ENCODE results near the gene CCDC171. TPM values are rescaled to one million over a fixed set of nuclear protein-coding genes. Genes with fewer than 3 reads are reported as not detected.

The CCDC171 gene
- total RNA-seq, 1 experiment from 2014 or later: 2.4 TPM

DNA sequence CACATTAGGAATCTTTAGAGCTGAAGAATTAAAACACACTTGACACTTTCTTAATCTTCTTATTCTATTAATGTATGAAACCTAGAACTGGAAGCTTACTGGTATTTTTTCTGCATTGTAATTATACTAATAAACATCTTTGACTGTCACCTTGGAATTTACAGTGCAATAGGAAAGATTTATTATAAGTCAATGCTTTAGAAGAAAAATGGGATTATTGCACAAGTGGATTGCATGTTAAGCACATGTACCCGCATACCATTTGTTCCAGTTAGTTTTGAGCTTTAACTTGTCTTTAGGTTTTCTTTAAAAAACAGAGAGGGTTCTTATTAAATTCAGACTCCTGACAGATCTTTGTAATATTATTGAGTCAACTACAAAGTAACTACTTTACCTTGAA is 278.5 kb downstream of the CCDC171 start:
- H3K18ac ChIP-seq (ENCODE audit: insufficient read length, low read depth, low read length): no peak overlapping the region
- H3K27me3 ChIP-seq (ENCODE audit: insufficient read depth, low read length): no peaks in the 10 kb centered on the region
- no peaks in the 10 kb centered on the region for H3K9me3 Mint-ChIP-seq
- DNase-seq: no peak
- no peak overlapping the region for H3K4me2 ChIP-seq (ENCODE audit: insufficient read depth, insufficient read length, low read length)
- no peak overlapping the region for H3K56ac ChIP-seq (ENCODE audit: insufficient read length, low read depth, low read length)
- H3K4ac ChIP-seq (ENCODE audit: low read depth, low read length): no peak overlapping the region
- H3K4me1 ChIP-seq (ENCODE audit: insufficient read depth, low read length): no peaks in the 10 kb centered on the region
- H4K8ac ChIP-seq (replicated peaks; ENCODE audit: insufficient read length, low read depth, low read length): no peak overlapping the region
- H2BK20ac ChIP-seq (ENCODE audit: low read depth, low read length, poor library complexity, severe bottlenecking): no peak overlapping the region
- no peak overlapping the region for H2BK5ac ChIP-seq (ENCODE audit: insufficient read length, low read length)
- H3T11ph ChIP-seq (ENCODE audit: low read length): no peak overlapping the region
- no peak overlapping the region for H3K4me3 Mint-ChIP-seq
- no peak overlapping the region for H2BK120ac ChIP-seq (ENCODE audit: low read depth, low read length, poor library complexity, severe bottlenecking)
- H3K9me3 ChIP-seq (ENCODE audit: control insufficient read depth, low read depth, low read length): no peaks in the 10 kb centered on the region
- H3K79me2 ChIP-seq (ENCODE audit: insufficient read depth, low read length): no peaks in the 10 kb centered on the region
- no peak overlapping the region for H3K14ac ChIP-seq (ENCODE audit: insufficient read depth, low read length)
- H3K9ac ChIP-seq (ENCODE audit: extremely low read depth, insufficient read length, low read length): no peak overlapping the region
- H2AFZ ChIP-seq (ENCODE audit: low read length): no peak overlapping the region
- H3K4me1 Mint-ChIP-seq: no peaks in the 10 kb centered on the region
- H3K79me1 ChIP-seq (ENCODE audit: insufficient read depth, low read depth, low read length, poor library complexity, severe bottlenecking): no peaks in the 10 kb centered on the region
- no peak overlapping the region for H2BK12ac ChIP-seq (ENCODE audit: insufficient read length, low read depth, low read length)
- H3K23ac ChIP-seq (ENCODE audit: insufficient read length, low read depth, low read length): no peak overlapping the region
- H3K36me3 Mint-ChIP-seq (ENCODE audit: insufficient read depth in 1 of 3, low read depth in 3 of 3): no peaks in the 10 kb centered on the region
- no peaks in the 10 kb centered on the region for H3K27me3 Mint-ChIP-seq (ENCODE audit: low read depth)
- no peak overlapping the region for H3K27ac Mint-ChIP-seq
- WGBS (ENCODE audit: extremely low coverage, insufficient read length, low lambda C conversion rate): no CpG with 5 or more reads among the region's 1 CpG
- H4K20me1 ChIP-seq (ENCODE audit: control insufficient read depth, insufficient read depth, insufficient read length): no peaks in the 10 kb centered on the region
- no peak overlapping the region for H4K91ac ChIP-seq (ENCODE audit: insufficient read length, low read depth, low read length)
- H3K27ac ChIP-seq (ENCODE audit: insufficient read length, low read depth, low read length): no peak overlapping the region
- H2BK15ac ChIP-seq (ENCODE audit: low read depth, low read length): no peak overlapping the region
- TF ChIP-seq, protein P1, sequence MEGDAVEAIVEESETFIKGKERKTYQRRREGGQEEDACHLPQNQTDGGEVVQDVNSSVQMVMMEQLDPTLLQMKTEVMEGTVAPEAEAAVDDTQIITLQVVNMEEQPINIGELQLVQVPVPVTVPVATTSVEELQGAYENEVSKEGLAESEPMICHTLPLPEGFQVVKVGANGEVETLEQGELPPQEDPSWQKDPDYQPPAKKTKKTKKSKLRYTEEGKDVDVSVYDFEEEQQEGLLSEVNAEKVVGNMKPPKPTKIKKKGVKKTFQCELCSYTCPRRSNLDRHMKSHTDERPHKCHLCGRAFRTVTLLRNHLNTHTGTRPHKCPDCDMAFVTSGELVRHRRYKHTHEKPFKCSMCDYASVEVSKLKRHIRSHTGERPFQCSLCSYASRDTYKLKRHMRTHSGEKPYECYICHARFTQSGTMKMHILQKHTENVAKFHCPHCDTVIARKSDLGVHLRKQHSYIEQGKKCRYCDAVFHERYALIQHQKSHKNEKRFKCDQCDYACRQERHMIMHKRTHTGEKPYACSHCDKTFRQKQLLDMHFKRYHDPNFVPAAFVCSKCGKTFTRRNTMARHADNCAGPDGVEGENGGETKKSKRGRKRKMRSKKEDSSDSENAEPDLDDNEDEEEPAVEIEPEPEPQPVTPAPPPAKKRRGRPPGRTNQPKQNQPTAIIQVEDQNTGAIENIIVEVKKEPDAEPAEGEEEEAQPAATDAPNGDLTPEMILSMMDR (conservative IDR thresholded peaks at IDR 0.05): no peak
- H2AK5ac ChIP-seq (ENCODE audit: insufficient read length, low read length): no peak overlapping the region
- H4K5ac ChIP-seq (ENCODE audit: insufficient read length, low read depth, low read length): no peak overlapping the region
- no peaks in the 10 kb centered on the region for H3K23me2 ChIP-seq (ENCODE audit: insufficient read length, low read depth, low read length, poor library complexity, severe bottlenecking)

All from H9 (cell line).